ENCODE measurements around the gene RPUSD1. TPM values are rescaled to one million over a fixed set of nuclear protein-coding genes. Genes with fewer than 3 reads are reported as not detected.
A peak's percentile ranks its signal among the peaks of the same experiment; 100 is the strongest.

RPUSD1 gene
- total RNA-seq, 5 donors from 2014 or later (not counting 1 experiment from before 2014, with no cell fraction given): 16.0 to 35.3 (median 34.5) TPM

GRCh38 chr16:824601-825000, 36.4 kb upstream of the RPUSD1 start:
- Histone ChIP-seq H3K4me3 (ENCODE audit: control insufficient read depth in 1 of 2, extremely low read depth in 1 of 2, low read length in 1 of 2) (no peak overlapping the region), H3K36me3 (ENCODE audit: control insufficient read depth in 2 of 2, extremely low read depth in 1 of 2, insufficient read depth in 1 of 2, low read length in 1 of 2) (no peaks in the 10 kb centered on the region), H3K27me3 (replicated peaks in 1 of 2; ENCODE audit: control insufficient read depth in 2 of 2, extremely low read depth in 1 of 2, insufficient read depth in 2 of 2, low read length in 1 of 2) (peaks cover 0 to 69% of the 10 kb centered on the region in 2 experiments), H3K27ac (ENCODE audit: low read length) (no peak overlapping the region), H3K9me3 (no peaks in the 10 kb centered on the region), H3K4me1 (ENCODE audit: control insufficient read depth in 1 of 2, extremely low read depth in 1 of 2, insufficient read depth in 2 of 2, low read length in 2 of 2) (peaks cover 3 to 4% of the 10 kb centered on the region in 2 experiments)
- 89% methylated on average over 25 of the region's 25 CpGs for WGBS (ENCODE audit: insufficient coverage)
- ChIA-PET POLR2A (no interaction called here), CTCF (no interaction called here)
- DNase-seq (no peak), ATAC-seq (replicated peaks in 1 of 4) (no peak)
- Mint-ChIP-seq H3K27me3 (peaks cover 0 to 30% of the 10 kb centered on the region in 2 donors), H3K27ac (no peak overlapping the region), H3K4me1 (peaks cover 6 to 9% (median 7%) of the 10 kb centered on the region in 3 donors), H3K9me3 (no peaks in the 10 kb centered on the region), H3K4me3 (no peak overlapping the region), H3K36me3 (no peaks in the 10 kb centered on the region)

GRCh38 chr16:824194-824593, 36.0 kb upstream of the RPUSD1 start:
- no peak overlapping the region for H3K4me3 ChIP-seq (ENCODE audit: control insufficient read depth in 1 of 2, extremely low read depth in 1 of 2, low read length in 1 of 2)
- ChIA-PET POLR2A (no interaction called here), CTCF (no interaction called here)
- no peak overlapping the region for H3K4me3 Mint-ChIP-seq
- no peak overlapping the region for H3K27ac ChIP-seq (ENCODE audit: low read length)
- ATAC-seq (replicated peaks in 1 of 4): no peak
- no peaks in the 10 kb centered on the region for H3K36me3 Mint-ChIP-seq
- peaks cover 0 to 27% of the 10 kb centered on the region in 2 donors for H3K27me3 Mint-ChIP-seq
- H3K36me3 ChIP-seq (ENCODE audit: control insufficient read depth in 2 of 2, extremely low read depth in 1 of 2, insufficient read depth in 1 of 2, low read length in 1 of 2): no peaks in the 10 kb centered on the region
- no peaks in the 10 kb centered on the region for H3K9me3 Mint-ChIP-seq
- peaks cover 6 to 7% of the 10 kb centered on the region in 2 experiments for H3K4me1 ChIP-seq (ENCODE audit: control insufficient read depth in 1 of 2, extremely low read depth in 1 of 2, insufficient read depth in 2 of 2, low read length in 2 of 2)
- peaks cover 0 to 71% of the 10 kb centered on the region in 2 experiments for H3K27me3 ChIP-seq (replicated peaks in 1 of 2; ENCODE audit: control insufficient read depth in 2 of 2, extremely low read depth in 1 of 2, insufficient read depth in 2 of 2, low read length in 1 of 2)
- H3K27ac Mint-ChIP-seq: no peak overlapping the region
- no peaks in the 10 kb centered on the region for H3K9me3 ChIP-seq
- 87% methylated on average over 20 of the region's 22 CpGs for WGBS (ENCODE audit: insufficient coverage)
- no peak for DNase-seq
- peaks cover 9 to 13% (median 10%) of the 10 kb centered on the region in 3 donors for H3K4me1 Mint-ChIP-seq

DNA sequence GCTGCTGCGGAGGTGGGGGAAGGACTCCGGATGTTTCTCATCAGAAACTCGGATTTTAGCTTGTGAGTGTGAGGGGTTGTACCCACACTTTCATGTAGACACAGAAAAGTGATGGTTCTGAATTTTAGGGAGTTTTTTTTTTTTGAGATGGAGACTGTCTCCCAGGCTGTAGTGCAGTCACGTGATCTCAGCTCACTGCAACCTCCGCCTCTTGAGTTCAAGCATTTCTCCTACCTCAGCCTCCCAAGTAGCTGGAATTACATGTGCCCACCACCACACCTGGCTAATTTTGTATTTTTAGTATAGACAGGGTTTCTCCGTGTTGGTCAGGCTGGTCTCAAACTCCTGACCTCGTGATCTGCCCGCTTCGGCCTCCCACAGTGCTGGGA, 34.7 kb upstream of the RPUSD1 start:
- WGBS (ENCODE audit: insufficient coverage): 86% methylated on average over 5 of the region's 9 CpGs
- H3K4me1 ChIP-seq (ENCODE audit: control insufficient read depth in 1 of 2, extremely low read depth in 1 of 2, insufficient read depth in 2 of 2, low read length in 2 of 2): peaks cover 6 to 8% of the 10 kb centered on the region in 2 experiments
- POLR2A ChIA-PET: no interaction called here
- Mint-ChIP-seq H3K4me1 (peaks cover 9 to 14% (median 11%) of the 10 kb centered on the region in 3 donors), H3K9me3 (no peaks in the 10 kb centered on the region), H3K36me3 (no peaks in the 10 kb centered on the region), H3K27ac (no peak overlapping the region), H3K4me3 (no peak overlapping the region), H3K27me3 (peaks cover 0 to 25% of the 10 kb centered on the region in 2 donors)
- no peak for ATAC-seq (replicated peaks in 1 of 4)
- no peak overlapping the region for H3K4me3 ChIP-seq (ENCODE audit: control insufficient read depth in 1 of 2, extremely low read depth in 1 of 2, low read length in 1 of 2)
- no peak overlapping the region for H3K27ac ChIP-seq (ENCODE audit: low read length)
- CTCF ChIA-PET: no interaction called here
- H3K9me3 ChIP-seq: no peaks in the 10 kb centered on the region
- no peak for DNase-seq
- peaks cover 0 to 71% of the 10 kb centered on the region in 2 experiments for H3K27me3 ChIP-seq (replicated peaks in 1 of 2; ENCODE audit: control insufficient read depth in 2 of 2, extremely low read depth in 1 of 2, insufficient read depth in 2 of 2, low read length in 1 of 2)
- H3K36me3 ChIP-seq (ENCODE audit: control insufficient read depth in 2 of 2, extremely low read depth in 1 of 2, insufficient read depth in 1 of 2, low read length in 1 of 2): no peaks in the 10 kb centered on the region

DNA sequence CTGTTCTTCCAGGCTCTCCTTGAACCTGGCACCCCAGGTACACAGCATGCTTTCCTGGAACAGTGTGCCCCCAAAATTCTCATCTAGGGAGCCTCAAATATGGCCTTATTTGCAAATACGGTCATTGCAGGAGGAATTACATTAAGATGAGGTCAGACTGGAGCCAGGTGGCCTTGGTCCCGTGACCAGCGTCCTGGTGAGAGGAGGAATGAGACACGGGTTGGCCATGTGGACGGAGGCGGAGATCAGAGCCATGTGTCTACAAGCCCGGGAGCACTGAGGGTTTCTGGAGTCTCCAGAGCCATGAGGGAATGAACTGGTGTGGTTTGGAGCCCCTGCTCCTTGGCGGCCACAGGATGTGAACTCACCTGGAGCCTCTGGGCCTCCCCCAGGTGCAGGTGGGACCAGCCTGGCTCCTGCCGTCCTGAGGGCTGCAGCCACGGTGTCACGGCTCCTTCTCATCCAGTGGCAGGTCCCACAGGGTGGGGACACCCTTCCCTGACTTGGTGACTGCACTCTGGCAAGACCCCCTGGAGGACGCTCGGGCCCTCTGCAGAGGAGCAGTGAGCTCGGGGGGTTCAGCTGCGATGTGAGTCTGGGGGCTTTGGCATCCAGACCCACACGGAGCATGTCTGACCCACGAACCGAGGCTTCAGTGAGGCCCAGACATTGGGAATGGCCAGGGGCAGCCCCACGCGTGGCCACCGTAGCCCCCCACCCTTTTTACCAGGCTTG, 34.2 kb upstream of the RPUSD1 start:
- H3K9me3 Mint-ChIP-seq: no peaks in the 10 kb centered on the region
- no peak overlapping the region for H3K27ac Mint-ChIP-seq
- H3K4me1 Mint-ChIP-seq: peaks cover 9 to 14% (median 11%) of the 10 kb centered on the region in 3 donors
- Histone ChIP-seq H3K27me3 (replicated peaks in 1 of 2; ENCODE audit: control insufficient read depth in 2 of 2, extremely low read depth in 1 of 2, insufficient read depth in 2 of 2, low read length in 1 of 2) (peaks cover 0 to 74% of the 10 kb centered on the region in 2 experiments), H3K4me3 (ENCODE audit: control insufficient read depth in 1 of 2, extremely low read depth in 1 of 2, low read length in 1 of 2) (no peak overlapping the region), H3K9me3 (no peaks in the 10 kb centered on the region), H3K27ac (ENCODE audit: low read length) (no peak overlapping the region), H3K4me1 (ENCODE audit: control insufficient read depth in 1 of 2, extremely low read depth in 1 of 2, insufficient read depth in 2 of 2, low read length in 2 of 2) (peaks cover 6 to 8% of the 10 kb centered on the region in 2 experiments), H3K36me3 (ENCODE audit: control insufficient read depth in 2 of 2, extremely low read depth in 1 of 2, insufficient read depth in 1 of 2, low read length in 1 of 2) (no peaks in the 10 kb centered on the region)
- H3K27me3 Mint-ChIP-seq: peaks cover 0 to 25% of the 10 kb centered on the region in 2 donors
- no peak for ATAC-seq (replicated peaks in 1 of 4)
- no peaks in the 10 kb centered on the region for H3K36me3 Mint-ChIP-seq
- ChIA-PET CTCF (no interaction called here), POLR2A (no interaction called here)
- DNase-seq: no peak
- WGBS (ENCODE audit: insufficient coverage): 82% methylated on average over 18 of the region's 21 CpGs
- H3K4me3 Mint-ChIP-seq: no peak overlapping the region

DNA sequence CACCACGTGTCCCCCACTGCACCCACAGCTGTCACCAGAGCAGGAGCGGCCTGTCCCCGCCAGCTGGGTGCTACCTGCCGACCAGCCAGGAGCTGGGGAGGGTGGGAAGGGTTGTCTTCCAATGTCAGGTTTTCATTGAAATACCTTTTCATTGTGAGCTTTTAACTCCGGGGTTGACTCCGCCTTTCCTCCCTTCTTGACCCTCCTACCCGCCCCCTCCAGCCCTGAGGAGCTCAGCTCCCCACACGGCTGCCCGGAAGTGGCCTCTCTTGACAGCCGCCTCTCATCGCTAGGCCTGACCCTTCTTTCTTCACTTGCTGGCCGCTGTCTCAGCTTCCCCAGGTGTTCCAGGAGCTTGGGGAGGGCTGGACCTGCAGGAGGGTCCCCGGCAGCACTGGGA, 33.6 kb upstream of the RPUSD1 start:
- DNase-seq (no peak), ATAC-seq (replicated peaks in 1 of 4) (no peak)
- Histone ChIP-seq H3K27me3 (replicated peaks in 1 of 2; ENCODE audit: control insufficient read depth in 2 of 2, extremely low read depth in 1 of 2, insufficient read depth in 2 of 2, low read length in 1 of 2) (peaks cover 0 to 74% of the 10 kb centered on the region in 2 experiments), H3K36me3 (ENCODE audit: control insufficient read depth in 2 of 2, extremely low read depth in 1 of 2, insufficient read depth in 1 of 2, low read length in 1 of 2) (no peaks in the 10 kb centered on the region), H3K4me1 (ENCODE audit: control insufficient read depth in 1 of 2, extremely low read depth in 1 of 2, insufficient read depth in 2 of 2, low read length in 2 of 2) (peaks cover 6 to 8% of the 10 kb centered on the region in 2 experiments), H3K27ac (ENCODE audit: low read length) (no peak overlapping the region), H3K4me3 (ENCODE audit: control insufficient read depth in 1 of 2, extremely low read depth in 1 of 2, low read length in 1 of 2) (no peak overlapping the region), H3K9me3 (no peaks in the 10 kb centered on the region)
- POLR2A ChIA-PET: no interaction called here
- Mint-ChIP-seq H3K27me3 (peaks cover 0 to 23% of the 10 kb centered on the region in 2 donors), H3K4me3 (no peak overlapping the region), H3K27ac (no peak overlapping the region), H3K9me3 (no peaks in the 10 kb centered on the region), H3K36me3 (no peaks in the 10 kb centered on the region), H3K4me1 (peaks cover 9 to 14% (median 11%) of the 10 kb centered on the region in 3 donors)
- 75% methylated on average over 9 of the region's 13 CpGs for WGBS (ENCODE audit: insufficient coverage)
- CTCF ChIA-PET: no interaction called here

- Histone ChIP-seq H3K27me3 (replicated peaks in 1 of 2; ENCODE audit: control insufficient read depth in 2 of 2, extremely low read depth in 1 of 2, insufficient read depth in 2 of 2, low read length in 1 of 2) (peaks cover 0 to 80% of the 10 kb centered on the region in 2 experiments), H3K9me3 (no peaks in the 10 kb centered on the region), H3K4me3 (ENCODE audit: control insufficient read depth in 1 of 2, extremely low read depth in 1 of 2, low read length in 1 of 2) (no peak overlapping the region), H3K36me3 (ENCODE audit: control insufficient read depth in 2 of 2, extremely low read depth in 1 of 2, insufficient read depth in 1 of 2, low read length in 1 of 2) (no peaks in the 10 kb centered on the region), H3K27ac (ENCODE audit: low read length) (no peak overlapping the region), H3K4me1 (ENCODE audit: control insufficient read depth in 1 of 2, extremely low read depth in 1 of 2, insufficient read depth in 2 of 2, low read length in 2 of 2) (peaks cover 6 to 8% of the 10 kb centered on the region in 2 experiments)
- POLR2A ChIA-PET: no interaction called here
- CTCF ChIA-PET: no interaction called here
- Mint-ChIP-seq H3K36me3 (no peaks in the 10 kb centered on the region), H3K27me3 (peaks cover 3 to 22% of the 10 kb centered on the region in 2 donors), H3K4me1 (peaks cover 9 to 14% (median 11%) of the 10 kb centered on the region in 3 donors), H3K27ac (peak overlapping the region in 1 of 2 donors; percentile 48), H3K9me3 (no peaks in the 10 kb centered on the region), H3K4me3 (no peak overlapping the region)
- DNase-seq (no peak), ATAC-seq (replicated peaks in 1 of 4) (no peak)
- WGBS (ENCODE audit: insufficient coverage): 93% methylated on average over 6 of the region's 12 CpGs
These were observed 32.6 kb upstream of the RPUSD1 start for GRCh38 chr16:820748-821147.

Data from T-cell (primary cell).